ENCODE data around the gene PINK1.
A peak's percentile ranks its signal among the peaks of the same experiment; 100 is the strongest.
"Not testable (repeated sequence)": the region's sequence is repeated elsewhere in the genome, so short reads cannot be mapped to it uniquely, and the experiment has no call there.

Gene PINK1

DNA sequence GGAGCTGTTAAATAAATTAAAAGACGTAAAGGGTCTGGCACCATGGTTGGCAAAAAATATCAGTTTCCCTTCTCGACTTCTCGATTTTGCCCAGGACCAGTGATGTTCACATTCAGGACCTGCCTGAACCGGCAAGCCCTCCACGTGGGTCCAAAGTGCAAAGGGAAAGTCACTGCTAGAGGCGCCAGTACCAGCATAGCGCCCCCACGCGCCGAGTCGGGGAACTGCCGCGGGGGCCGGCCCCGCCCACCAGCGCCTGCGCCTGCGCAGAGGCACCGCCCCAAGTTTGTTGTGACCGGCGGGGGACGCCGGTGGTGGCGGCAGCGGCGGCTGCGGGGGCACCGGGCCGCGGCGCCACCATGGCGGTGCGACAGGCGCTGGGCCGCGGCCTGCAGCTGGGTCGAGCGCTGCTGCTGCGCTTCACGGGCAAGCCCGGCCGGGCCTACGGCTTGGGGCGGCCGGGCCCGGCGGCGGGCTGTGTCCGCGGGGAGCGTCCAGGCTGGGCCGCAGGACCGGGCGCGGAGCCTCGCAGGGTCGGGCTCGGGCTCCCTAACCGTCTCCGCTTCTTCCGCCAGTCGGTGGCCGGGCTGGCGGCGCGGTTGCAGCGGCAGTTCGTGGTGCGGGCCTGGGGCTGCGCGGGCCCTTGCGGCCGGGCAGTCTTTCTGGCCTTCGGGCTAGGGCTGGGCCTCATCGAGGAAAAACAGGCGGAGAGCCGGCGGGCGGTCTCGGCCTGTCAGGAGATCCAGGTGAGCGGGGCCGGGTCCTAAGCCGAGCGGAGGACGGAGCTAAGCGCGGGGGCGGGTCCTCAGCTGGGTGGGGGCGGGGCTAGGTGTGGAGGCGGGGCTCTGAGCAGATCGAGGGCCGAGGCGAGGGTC, at the start of gene PINK1:
Gene PINK1, plus strand, starts transcription at position 269 of the 875 bp plus-strand sequence. Its CDS starts 91 bp downstream, at position 360.
- DNase-seq: peak; percentile 89

GRCh38 chr1:20584890-20585289, 48.4 kb upstream of the PINK1 start:
- peak; percentile 32 for DNase-seq

DNA sequence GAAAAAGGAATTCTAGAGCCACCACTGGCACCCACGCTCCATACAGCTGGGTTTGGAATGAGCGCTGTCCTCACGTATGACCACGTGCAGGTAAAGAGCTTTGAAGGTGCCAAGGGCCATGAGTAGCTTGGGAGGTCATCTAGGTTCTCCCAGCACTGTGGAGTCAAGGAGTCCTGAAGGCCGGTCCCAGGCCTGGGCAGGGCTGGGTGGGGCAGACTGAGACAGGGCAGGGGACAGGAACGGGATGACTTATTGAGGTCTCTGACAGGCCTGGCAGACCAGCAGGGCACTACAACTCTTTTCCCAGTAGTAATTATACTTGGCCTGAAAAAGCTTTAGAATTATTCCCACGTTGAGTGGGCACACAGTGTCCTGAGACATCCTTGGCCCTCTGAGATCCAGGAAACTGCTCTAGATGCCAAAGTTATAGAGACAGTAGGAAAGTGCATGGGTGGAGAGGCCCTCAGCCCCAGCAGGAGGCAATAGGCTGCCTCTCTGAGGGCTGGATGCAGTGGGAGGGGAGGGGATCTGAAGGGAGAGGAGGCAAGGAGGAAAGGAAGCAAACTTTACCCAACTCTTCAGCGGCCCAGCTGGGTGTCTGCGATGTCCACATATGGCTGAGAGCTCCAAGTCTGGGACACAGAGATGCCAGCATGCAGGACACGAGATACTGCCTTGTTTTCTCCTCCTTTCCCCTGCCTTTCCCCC, 46.2 kb upstream of the PINK1 start:
- no peak for DNase-seq

DNA sequence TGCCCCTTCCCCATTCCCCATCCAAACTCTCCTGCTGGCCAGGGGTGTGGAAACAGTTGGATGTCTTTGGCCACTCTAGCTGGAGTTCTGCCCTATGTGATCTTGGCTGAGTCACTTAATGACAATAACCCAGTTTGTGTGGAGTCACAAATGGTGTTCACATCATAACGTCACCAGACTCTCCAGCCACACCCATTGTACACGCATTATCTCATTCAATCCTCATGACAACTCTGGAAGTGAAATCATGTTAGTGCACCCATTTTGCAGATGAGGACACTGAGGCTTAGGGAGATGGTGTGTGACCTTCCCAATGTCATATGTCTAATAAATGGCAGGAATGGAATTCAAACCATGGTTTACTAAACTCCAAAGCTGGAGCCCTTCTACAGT, 45.6 kb upstream of the PINK1 start:
- DNase-seq: peak; percentile 85

DNA sequence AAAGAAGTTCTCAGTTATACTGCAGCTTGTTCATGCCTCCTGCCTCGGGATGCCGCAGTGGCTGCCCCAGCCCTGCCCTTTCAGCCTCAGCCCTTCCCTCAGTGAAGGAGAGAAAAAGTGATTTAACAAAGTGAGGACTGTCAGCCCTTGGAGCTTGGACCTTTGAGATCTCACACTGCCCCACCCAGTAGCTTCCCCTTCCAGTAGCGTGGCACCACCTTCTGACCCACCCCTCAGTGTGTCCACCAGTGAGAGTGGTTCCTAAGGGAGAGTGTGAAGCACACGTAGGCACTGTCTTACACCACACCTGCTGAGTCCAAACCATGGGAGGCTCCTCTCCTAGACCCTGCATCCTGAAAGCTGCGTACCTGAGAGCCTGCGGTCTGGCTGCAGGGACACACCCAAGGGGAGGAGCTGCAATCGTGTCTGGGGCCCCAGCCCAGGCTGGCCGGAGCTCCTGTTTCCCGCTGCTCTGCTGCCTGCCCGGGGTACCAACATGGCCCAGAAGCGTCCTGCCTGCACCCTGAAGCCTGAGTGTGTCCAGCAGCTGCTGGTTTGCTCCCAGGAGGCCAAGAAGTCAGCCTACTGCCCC, 44.5 kb upstream of the PINK1 start, which contains the start of gene CDA:
Gene CDA, plus strand, starts transcription at position 464 of the 592 bp plus-strand sequence. Its CDS starts 33 bp downstream, at position 497.
- DNase-seq: peak; percentile 29

- DNase-seq: peak; percentile 81
These were observed 43.7 kb upstream of the PINK1 start for GRCh38 chr1:20589331-20590278.

DNA sequence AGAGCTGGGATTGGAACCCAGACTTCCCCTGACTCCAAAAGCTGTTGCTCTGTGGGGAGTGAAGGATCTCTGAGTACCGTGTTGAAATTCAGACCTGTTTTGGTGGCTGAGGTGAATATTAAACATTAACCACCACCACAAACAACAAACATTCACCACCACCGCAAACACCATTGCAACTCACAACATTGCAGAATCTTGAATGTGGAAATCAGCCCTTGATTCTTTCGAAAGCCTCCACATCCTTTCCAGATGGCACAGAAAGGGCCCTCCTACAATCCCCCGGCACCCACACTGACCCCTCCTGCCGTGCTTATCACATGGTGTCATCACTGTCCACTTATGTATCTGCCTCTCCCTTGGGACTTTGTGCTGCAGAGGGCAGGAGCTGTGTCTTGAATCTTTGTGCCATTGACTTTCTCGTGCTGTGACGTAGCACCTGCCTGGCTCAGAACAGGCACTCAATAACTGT, 42.9 kb upstream of the PINK1 start:
- peak; percentile 87 for DNase-seq

DNA sequence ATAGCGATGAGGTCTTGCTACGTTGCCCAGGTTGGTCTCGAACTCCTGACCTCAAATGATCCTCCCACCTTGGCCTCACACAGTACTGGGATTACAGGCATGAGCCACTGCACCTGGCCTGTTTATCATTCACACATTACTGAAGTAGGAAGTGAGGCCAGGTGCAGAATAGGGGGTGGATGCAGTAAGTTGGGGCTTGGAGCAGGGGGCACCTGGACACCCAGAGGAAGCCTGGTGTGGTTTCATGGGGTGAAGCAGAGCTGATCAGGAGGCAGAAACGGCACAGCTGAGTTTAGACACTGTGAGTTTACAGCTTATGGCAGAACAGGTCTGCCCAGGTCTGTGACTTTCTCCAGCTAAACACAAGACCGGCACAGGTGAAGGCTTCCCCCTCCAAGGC, 39.5 kb upstream of the PINK1 start:
- no peak for DNase-seq

GRCh38 chr1:20594746-20595145, 38.5 kb upstream of the PINK1 start:
- no peak for DNase-seq

DNA sequence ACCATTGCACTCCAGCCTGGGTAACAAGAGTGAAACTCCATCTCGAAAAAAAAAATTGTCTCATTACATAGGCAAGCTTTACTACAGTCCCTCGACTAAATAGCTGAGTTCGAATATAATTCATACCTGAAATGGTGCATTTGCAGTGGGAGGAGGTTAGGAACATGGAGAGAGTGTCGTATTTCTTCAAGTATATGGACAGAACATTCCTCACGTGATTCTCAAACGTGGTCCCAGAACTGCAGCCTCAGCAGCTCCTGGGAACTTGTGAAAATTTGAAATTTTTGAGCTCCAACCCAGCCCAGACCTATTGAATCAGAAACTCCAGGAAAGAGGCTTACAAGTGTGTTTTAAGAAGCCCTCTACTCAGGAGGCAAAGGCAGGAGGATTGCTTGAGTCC, 37.2 kb upstream of the PINK1 start:
- DNase-seq: no peak

DNA sequence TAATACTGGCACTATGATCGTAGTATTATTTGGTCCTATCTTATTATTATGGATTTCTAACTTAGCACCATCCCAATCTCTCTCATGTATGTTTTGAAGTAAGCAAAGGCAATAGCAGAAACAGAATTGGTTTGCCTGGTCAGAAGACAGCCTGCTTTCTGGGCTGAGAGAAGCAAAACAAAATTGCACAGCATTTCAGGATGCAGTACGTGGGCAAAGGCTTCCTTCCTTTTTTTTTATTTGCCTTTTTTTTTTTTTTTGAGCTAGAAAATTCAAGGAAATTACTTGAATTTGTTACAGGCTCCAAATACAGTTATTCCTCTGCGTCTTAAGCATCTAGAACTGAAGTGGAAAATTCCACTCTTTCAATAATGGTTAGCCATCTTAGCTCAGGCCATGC, 35.6 kb upstream of the PINK1 start:
- DNase-seq: peak; percentile 61

GRCh38 chr1:20600156-20600555, 33.1 kb upstream of the PINK1 start:
- DNase-seq: peak; percentile 26

- DNase-seq: no peak
These were observed 32.0 kb upstream of the PINK1 start for GRCh38 chr1:20601129-20601825.

GRCh38 chr1:20602851-20603450, 30.3 kb upstream of the PINK1 start:
- no peak for DNase-seq

DNA sequence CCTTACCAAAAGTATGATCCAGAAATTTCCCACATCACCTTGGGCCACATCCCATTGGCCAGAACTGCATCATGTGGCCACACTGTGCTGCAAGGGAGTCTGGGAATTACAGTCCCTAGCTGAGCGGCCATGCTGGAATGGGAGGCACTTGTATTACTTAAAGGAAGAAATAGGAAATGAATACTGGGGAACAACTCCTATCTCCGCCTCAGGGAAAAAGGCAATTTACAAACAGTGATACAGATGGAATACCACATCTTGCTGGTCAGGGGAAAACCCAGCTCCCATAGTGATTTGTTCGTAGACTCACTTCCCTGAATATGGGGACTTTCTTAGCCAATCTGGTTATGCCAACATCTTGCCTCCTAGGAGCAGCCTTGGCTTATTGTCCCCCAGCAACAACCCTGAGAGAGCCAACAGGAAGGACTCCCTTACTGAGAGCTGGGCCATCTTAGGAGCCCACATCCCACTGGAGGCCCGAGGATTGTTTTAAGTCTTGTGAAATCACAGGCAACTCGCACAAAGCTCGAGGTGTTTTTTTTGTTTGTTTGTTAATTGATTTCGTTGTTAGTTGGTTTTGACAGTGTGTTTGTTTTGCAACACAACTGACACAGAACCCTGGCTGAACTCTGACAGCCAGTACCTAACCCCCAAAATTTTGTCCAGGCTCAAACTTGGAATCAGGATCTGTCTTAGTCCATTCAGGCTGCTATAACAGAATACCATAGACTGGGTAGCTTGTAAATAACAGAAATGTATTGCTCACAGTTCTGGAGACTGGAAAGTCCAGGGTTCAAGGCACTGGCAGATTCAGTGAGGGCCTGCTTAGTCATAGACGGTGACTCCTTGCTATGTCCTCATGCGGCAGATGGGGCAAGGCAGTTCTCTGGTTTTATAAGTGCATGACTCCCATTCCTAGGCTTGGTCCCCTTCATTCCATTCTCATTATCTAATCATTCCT, 29.5 kb upstream of the PINK1 start:
- DNase-seq: peak; percentile 82

DNA sequence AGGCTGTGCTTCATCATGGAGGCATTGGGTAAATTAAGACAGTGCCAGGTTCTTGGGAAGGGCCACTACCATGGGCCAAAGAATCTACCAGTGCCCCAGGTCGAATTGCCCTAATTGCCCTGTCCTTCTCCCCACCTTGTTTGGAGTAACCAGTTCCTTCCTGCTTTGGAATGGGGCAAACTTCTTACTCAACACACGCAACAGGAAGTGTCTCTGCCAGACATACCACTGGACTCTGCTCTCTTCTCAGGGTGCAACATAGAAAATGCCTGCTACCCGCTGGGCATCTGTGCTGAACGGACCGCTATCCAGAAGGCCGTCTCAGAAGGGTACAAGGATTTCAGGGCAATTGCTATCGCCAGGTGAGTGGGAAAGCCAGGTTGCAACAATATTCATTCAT, 28.6 kb upstream of the PINK1 start:
- peak; percentile 35 for DNase-seq

DNA sequence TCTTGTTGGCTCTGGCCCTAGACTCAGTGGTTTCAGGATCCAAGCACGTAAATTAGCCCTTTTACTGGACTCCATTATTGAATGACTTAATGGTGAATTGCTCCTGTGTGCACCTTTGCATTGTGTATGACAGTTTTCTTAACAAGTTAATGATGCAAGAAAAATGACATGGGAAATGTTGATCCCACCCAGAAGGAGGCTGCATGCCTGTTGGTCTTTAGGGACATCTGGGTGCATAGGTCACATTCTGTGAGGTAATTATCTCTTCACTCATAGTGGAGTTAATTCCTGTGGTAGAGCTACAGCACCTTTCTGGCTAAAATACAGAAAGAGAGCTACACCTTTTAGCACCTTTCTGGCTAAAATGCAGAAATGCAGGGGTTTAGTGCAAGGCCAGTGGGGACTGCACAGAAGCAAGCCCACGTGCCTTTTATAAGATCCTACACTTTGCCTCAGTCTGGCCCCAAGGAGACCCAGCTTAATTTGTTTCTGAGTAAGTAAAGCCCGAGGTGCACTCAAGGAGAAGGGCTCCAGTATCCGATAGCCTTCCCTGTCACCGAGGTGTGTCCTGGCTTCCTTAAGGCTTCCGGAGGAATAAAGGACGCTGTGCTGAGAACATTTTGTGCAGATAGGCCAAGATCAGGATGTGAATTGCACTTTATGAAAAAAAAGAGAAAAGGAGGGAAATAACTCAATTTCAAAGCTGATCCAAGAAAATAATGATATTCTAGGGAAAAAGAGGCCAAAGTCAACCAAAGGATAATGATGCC, 26.3 kb upstream of the PINK1 start:
- not testable (repeated sequence) for DNase-seq

GRCh38 chr1:20609541-20609940, 23.7 kb upstream of the PINK1 start:
- DNase-seq: no peak

- no peak for DNase-seq
These were observed 22.3 kb upstream of the PINK1 start for GRCh38 chr1:20610970-20611369.

All from suppressor macrophage treated with lipopolysaccharide for 4 hours (primary cell).